K562 (cell line): ENCODE data around the gene RER1. TPM values are rescaled to one million over a fixed set of nuclear protein-coding genes. Genes with fewer than 3 reads are reported as not detected.

Experiments used
- ATAC-seq: fragments of 200-7000 bp; cut with Tn5 transposase; 3 replicates; pipeline ENCODE4 v1.9.1; 2020; ENCODE audit warnings: moderate library complexity
- Bru-seq: library from RNA; stranded (reverse); fragments of 400-500 nt; gene quantifications from one replicate; lab custom pipeline; 2021; lab: Mats Ljungman, UMichigan
- BruChase-seq, 2 experiments: library from RNA; stranded (reverse); fragments of 400-500 nt; gene quantifications; one replicate each; lab custom pipeline; 2021; lab: Mats Ljungman, UMichigan
- BruUV-seq: library from RNA; stranded (reverse); fragments of 400-500 nt; replicated peaks from 2 replicates; lab custom pipeline; 2021; lab: Mats Ljungman, UMichigan
- CTCF ChIA-PET: fragments of 300-600 bp; formaldehyde crosslinking; extraction: SDS; loops from one replicate; lab custom pipeline; 2021; ENCODE audit warnings: low intra/inter-chr PET ratio; lab: Yijun Ruan, JAX
- POLR2A ChIA-PET: fragments of 300-600, 350-650 bp; sonication (Branson Sonifier 250); formaldehyde crosslinking; extraction: SDS; loops from one replicate; lab custom pipeline; 2021; ENCODE audit warnings: antibody characterized with exemption, inconsistent platforms; lab: Yijun Ruan, JAX
- DNase-seq, 4 experiments: peaks; one replicate each; pipeline versions ENCODE4 v3.0.0 to v3.0.0-alpha.2; 2011 to 2018; ENCODE audit warnings: low spot score in 3 of 4, mixed read lengths in 3 of 4; ENCODE audit errors: extremely low read depth in 1 of 4
- FAIRE-seq: peaks from 2 replicates; lab custom pipeline; 2011; peaks lifted over from hg19 to GRCh38; lab: Jason Lieb, UNC
- H2AFZ ChIP-seq: 2 replicates; pipeline ENCODE4 v1.6.0; 2011; ENCODE audit warnings: low read depth, low read length, control low read depth, inconsistent platforms
- H3K27ac ChIP-seq: fragments of 200-600 bp; 3 replicates; pipeline ENCODE4 v1.8.0; 2011; ENCODE audit warnings: low read depth, mild to moderate bottlenecking, control low read depth, inconsistent platforms, low read length, moderate library complexity, mixed read lengths; ENCODE audit errors: extremely low read depth
- H3K27me3 ChIP-seq, 2 experiments: fragments of 300-600 bp in 1 of 2; 2 replicates in 1 of 2; 3 replicates in 1 of 2; pipeline versions ENCODE4 v1.6.0 to v1.8.0; 2011; ENCODE audit warnings: inconsistent platforms in 2 of 2, low read length in 2 of 2, mild to moderate bottlenecking in 1 of 2, mixed read lengths in 1 of 2, moderate library complexity in 1 of 2; ENCODE audit not compliant: control insufficient read depth in 2 of 2, insufficient read depth in 2 of 2
- H3K36me3 ChIP-seq: fragments of 300-600 bp; 3 replicates; pipeline ENCODE4 v1.8.0; 2011; ENCODE audit warnings: mild to moderate bottlenecking, low read length, inconsistent platforms; ENCODE audit not compliant: control insufficient read depth, insufficient read depth
- H3K4me1 ChIP-seq, 2 experiments: fragments of 200-600 bp in 1 of 2; replicated peaks in 1 of 2; 2 replicates in 1 of 2; 3 replicates in 1 of 2; pipeline versions ENCODE4 v1.5.1 to v1.8.0; 2011; ENCODE audit warnings: inconsistent platforms in 2 of 2, low read length in 2 of 2, mild to moderate bottlenecking in 1 of 2, mixed read lengths in 1 of 2, moderate library complexity in 1 of 2; ENCODE audit not compliant: control insufficient read depth in 2 of 2, insufficient read depth in 2 of 2
- H3K4me2 ChIP-seq: 2 replicates; pipeline ENCODE4 v1.6.1; 2011; ENCODE audit warnings: low read length, control low read depth, inconsistent platforms, mixed read lengths; ENCODE audit not compliant: insufficient read depth
- H3K4me3 ChIP-seq: fragments of 200-600 bp; sonication (generic), shearing (Covaris generic); 2 replicates; pipeline ENCODE4 v1.5.1; 2016; ENCODE audit warnings: control low read depth, inconsistent platforms
- H3K79me2 ChIP-seq: fragments of 200-600 bp; 3 replicates; pipeline ENCODE4 v1.8.0; 2011; ENCODE audit warnings: low read length, inconsistent platforms; ENCODE audit not compliant: control insufficient read depth, insufficient read depth
- H3K9ac ChIP-seq, 2 experiments: 2 replicates each; pipeline versions ENCODE4 v1.6.0 to v1.6.1; 2011; ENCODE audit warnings: low read depth in 2 of 2, low read length in 2 of 2, control low read depth in 1 of 2, inconsistent platforms in 1 of 2, mild to moderate bottlenecking in 1 of 2, mixed read lengths in 1 of 2; ENCODE audit not compliant: insufficient read depth in 1 of 2
- H3K9me1 ChIP-seq: one replicate; pipeline ENCODE4 v1.6.0; 2011; ENCODE audit warnings: inconsistent platforms, mild to moderate bottlenecking, low read length, moderate library complexity; ENCODE audit not compliant: control insufficient read depth, insufficient read depth
- H3K9me3 ChIP-seq: replicated peaks from 2 replicates; pipeline ENCODE4 v1.5.1; 2011; ENCODE audit warnings: low read depth, low read length, inconsistent platforms; ENCODE audit not compliant: control insufficient read depth, insufficient read depth
- H4K20me1 ChIP-seq: replicated peaks from 2 replicates; pipeline ENCODE4 v1.6.1; 2011; ENCODE audit warnings: low read length, inconsistent platforms, mixed read lengths; ENCODE audit not compliant: control insufficient read depth, insufficient read depth
- CBFA2T3 ChIP-seq: fragments of 450-650 bp; IDR thresholded peaks from 2 replicates; pipeline ENCODE4 v1.6.1; 2017
- CC2D1A ChIP-seq: fragments of 450-650 bp; IDR thresholded peaks from 2 replicates; pipeline ENCODE4 v1.6.1; 2017; ENCODE audit warnings: mild to moderate bottlenecking
- MAFG ChIP-seq: fragments of 450-650 bp; conservative IDR thresholded peaks from 2 replicates; pipeline ENCODE4 v1.6.1; 2016; ENCODE audit warnings: missing genetic modification characterization, missing compliant biosample characterization
- STAT5B ChIP-seq: fragments of 250-450 bp; sonication (Bioruptor Pico); IDR thresholded peaks from 2 replicates; pipeline ENCODE4 v1.8.0; 2021; ENCODE audit warnings: mild to moderate bottlenecking, inconsistent platforms
- ZBTB9 ChIP-seq: fragments of 450-650 bp; formaldehyde crosslinking; IDR thresholded peaks from 2 replicates; pipeline ENCODE4 v1.4.0; 2020; ENCODE audit warnings: mild to moderate bottlenecking, moderate library complexity
- ZNF695 ChIP-seq: fragments of 450-650 bp; formaldehyde crosslinking; IDR thresholded peaks from 2 replicates; pipeline ENCODE4 v1.4.0; 2020; ENCODE audit warnings: mild to moderate bottlenecking, moderate library complexity
- ZNF76 ChIP-seq: fragments of 250-450 bp; sonication (Bioruptor Pico); IDR thresholded peaks from 2 replicates; pipeline ENCODE4 v1.4.0; 2020; ENCODE audit warnings: mild to moderate bottlenecking, moderate library complexity, borderline replicate concordance
- WGBS: fragments of 100-300 bp; shearing (Covaris generic); methylation state at CpG from one replicate; pipeline ENCODE4 v1.1.6; 2016; ENCODE audit warnings: low coverage, mixed read lengths; ENCODE audit not compliant: insufficient coverage; ENCODE audit errors: missing lambda C conversion rate; 5-methylcytosine and 5-hydroxymethylcytosine counted together
- in situ Hi-C: fragments of 300-500 bp; cut with MboI; formaldehyde crosslinking; loops from 4 replicates; pipeline ENCODE4 v1.15.0; 2018; ENCODE audit warnings: inconsistent platforms, mixed read lengths
- intact Hi-C: fragments of 100-400 bp; cut with micrococcal nuclease; formaldehyde crosslinking; loops from 2 replicates; pipeline ENCODE4 v1.14.2; 2022
- long read RNA-seq, 3 experiments: library from polyadenylated mRNA in 2 of 3; library from RNA in 1 of 3; unstranded in 2 of 3; stranded (forward) in 1 of 3; transcript quantifications; one replicate each; pipeline ENCODE4 v2.0.0, GENCODE V29; 2019 to 2022
- polyA minus RNA-seq, 3 experiments: library from RNA; depleted of rRNA, polyadenylated mRNA; stranded (reverse); fragments of >200 nt; gene quantifications; 2 replicates each; pipeline ENCODE4 v1.2.3, GENCODE V29; 2011
- polyA plus RNA-seq, 8 experiments: library from polyadenylated mRNA; depleted of rRNA in 4 of 8; stranded (reverse) in 5 of 8; unstranded in 3 of 8; fragments of >200 nt; fragmentation: Nextera tagmentation in 2 of 8; fragmentation: Illumina TruSeq in 1 of 8; extraction: Ambion mirVana in 2 of 8; extraction: Trizol in 1 of 8; gene quantifications; 2 replicates each; pipeline versions ENCODE4 v1.2.1 to v1.2.3, GENCODE V29; 2011 to 2014; ENCODE audit warnings: inconsistent platforms in 1 of 8, missing spikeins in 1 of 8
- total RNA-seq, 7 experiments: library from RNA; depleted of rRNA in 6 of 7; stranded (reverse); fragments of >200 nt in 6 of 7; fragmentation: Illumina TruSeq in 2 of 7; extraction: Trizol in 2 of 7; gene quantifications; 2 replicates each; pipeline versions ENCODE4 v1.2.1 to v1.2.3, GENCODE V29; 2011 to 2021; ENCODE audit warnings: low replicate concordance in 1 of 7
- TF ChIP-seq, protein P1 (sequence below): fragments of 250-450 bp; sonication (Bioruptor Pico); IDR thresholded peaks from 2 replicates; pipeline ENCODE4 v1.5.0; 2021; ENCODE audit warnings: mild to moderate bottlenecking, borderline replicate concordance

The RER1 gene
- total RNA-seq (2011; cell fraction: chromatin; rRNA removed; ENCODE audit: low replicate concordance) = 270 and 338 TPM in 2 replicates
- 175 and 181 TPM in 2 replicates for total RNA-seq (2011; cell fraction: nucleolus; rRNA removed)
- 289 and 345 TPM in 2 replicates for total RNA-seq (2011; cell fraction: nucleoplasm; rRNA removed)
- total RNA-seq (2014; rRNA removed) = 63.1 and 109 TPM in 2 replicates
- 183 and 211 TPM in 2 replicates for total RNA-seq (2014; rRNA removed; fragmentation: Illumina TruSeq; extraction: Trizol)
- total RNA-seq (2015; rRNA removed; fragmentation: Illumina TruSeq; extraction: Trizol) = 146 and 153 TPM in 2 replicates
- total RNA-seq (2021) = 219 and 235 TPM in 2 replicates
- 316 and 354 TPM in 2 replicates for polyA plus RNA-seq (2011; rRNA removed)
- polyA plus RNA-seq (2011; cell fraction: cytosol; rRNA removed) = 218 and 437 TPM in 2 replicates
- polyA plus RNA-seq (2011; cell fraction: nucleus; rRNA removed) = 267 and 372 TPM in 2 replicates
- 133 and 293 TPM in 2 replicates for polyA plus RNA-seq (2012)
- polyA plus RNA-seq (2014; fragmentation: Illumina TruSeq; extraction: Trizol) = 299 and 323 TPM in 2 replicates
- polyA plus RNA-seq (2014; fragmentation: Nextera tagmentation; extraction: Ambion mirVana) = 10 to 100 TPM; 19.6 to 34.5 TPM
- 216 and 249 TPM in 2 replicates for polyA plus RNA-seq (2014; rRNA removed)
- 304 and 371 TPM in 2 replicates for polyA minus RNA-seq (2011; rRNA and poly(A)+ RNA removed)
- 79.7 and 109 TPM in 2 replicates for polyA minus RNA-seq (2011; cell fraction: cytosol; rRNA and poly(A)+ RNA removed)
- 23.0 and 33.4 TPM in 2 replicates for polyA minus RNA-seq (2011; cell fraction: nucleus; rRNA and poly(A)+ RNA removed)
- percentile 92 among the genes with signal in this experiment for Bru-seq, nascent RNA
- percentile 93 among the genes with signal in this experiment for BruChase-seq, experiment 1, labeled RNA remaining after a 2-hour chase
- BruChase-seq, experiment 2, labeled RNA remaining after a 6-hour chase = percentile 95 among the genes with signal in this experiment
- long read RNA-seq, experiment 1, transcript RER1-209 (7 exons, 3,044 nt) = major isoform, 470 of 1,040 reads
- long read RNA-seq, experiment 1, transcript RER1-207 (6 exons, 2,469 nt) = minor isoform, 14 of 1,040 reads
- long read RNA-seq, experiment 1, partial matches to known transcripts = 39 of 1,040 reads
- long read RNA-seq, experiment 1, other reads (novel, unspliced or antisense) = 509 of 1,040 reads
- long read RNA-seq, experiment 2, transcript RER1-209 (7 exons, 3,044 nt) = major isoform, 124 of 257 reads
- long read RNA-seq, experiment 2, transcript RER1-207 (6 exons, 2,469 nt) = minor isoform, 5 of 257 reads
- long read RNA-seq, experiment 2, partial matches to known transcripts = 21 of 257 reads
- long read RNA-seq, experiment 2, other reads (novel, unspliced or antisense) = 103 of 257 reads
- long read RNA-seq, experiment 3, transcript RER1-209 (7 exons, 3,044 nt) = major isoform, 184 of 262 reads
- long read RNA-seq, experiment 3, partial matches to known transcripts = 5 of 262 reads
- long read RNA-seq, experiment 3, other reads (novel, unspliced or antisense) = 71 of 262 reads

DNA sequence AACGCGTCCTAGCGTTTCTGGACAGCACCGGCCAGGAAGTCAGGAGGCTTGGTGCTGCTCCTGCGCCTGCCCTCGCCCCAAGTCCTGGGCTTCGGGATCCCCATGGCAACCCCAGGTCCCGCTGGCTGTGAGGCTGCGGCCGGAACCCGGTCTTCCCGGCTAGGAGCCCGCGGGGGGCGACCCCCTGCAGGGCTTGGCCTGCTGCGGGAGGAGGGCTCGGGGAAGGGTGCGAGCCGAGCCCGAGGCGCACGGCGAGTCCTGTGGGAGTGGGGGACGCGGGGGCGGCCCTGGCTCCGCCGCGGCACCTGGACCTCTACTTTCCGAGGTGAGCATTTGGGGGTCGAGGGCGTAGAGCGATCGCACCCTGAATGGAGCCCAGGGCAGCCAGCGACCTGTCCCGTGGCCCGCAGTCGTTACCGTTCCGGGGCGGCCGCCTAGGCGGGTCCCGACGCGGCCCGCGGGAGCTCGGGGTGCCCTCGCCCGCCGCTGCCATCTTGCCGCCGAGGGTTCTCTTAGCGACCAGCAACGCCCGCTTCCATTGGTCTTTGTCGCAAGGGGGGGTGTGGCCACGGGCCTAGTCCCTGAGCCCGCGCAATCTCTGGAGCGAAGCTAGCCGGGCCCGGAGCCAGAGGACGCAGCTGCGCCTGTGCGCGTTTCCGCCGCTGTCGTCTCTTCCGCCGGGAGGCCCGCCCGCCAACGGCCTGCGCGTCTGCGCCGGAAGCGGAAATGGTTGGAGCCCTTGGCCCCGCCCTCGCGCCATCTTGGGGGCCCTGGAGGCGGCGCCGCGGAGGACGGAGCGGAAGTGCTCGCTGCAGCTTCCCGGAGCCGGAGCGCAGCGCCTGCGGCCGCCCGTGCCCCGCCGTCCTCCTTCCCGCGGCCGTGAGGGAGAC is at the start of gene RER1, which contains the start of gene MORN1:
Gene RER1, plus strand, starts transcription at position 801 of the 890 bp plus-strand sequence. CDS start 3,950 bp downstream, outside the sequence.
Gene MORN1, minus strand, starts transcription at position 514 of the 890 bp plus-strand sequence. Its CDS starts 21 bp downstream, at position 493.
- peak; percentile 96 to 100 (median 98) for DNase-seq
- in situ Hi-C loops = no loop called here
- H3K79me2 ChIP-seq = peaks cover 56% of the 10 kb centered on the region
- 1% methylated on average over 99 of the region's 103 CpGs for WGBS
- BruUV-seq = no TSS peak
- no peaks in the 10 kb centered on the region for H3K27me3 ChIP-seq
- intact Hi-C loops = loop anchor here (2.0 kb wide), 1 partner anchor 22 kb away; the partner anchor contains the start of gene PEX10
- H2AFZ ChIP-seq = peak within 1 kb of the TSS; percentile 96
- peaks cover 11% of the 10 kb centered on the region for H3K9me1 ChIP-seq
- peak; percentile 97 for FAIRE-seq
- ATAC-seq = peak; percentile 98
- H3K4me1 ChIP-seq = peaks cover 22 to 41% of the 10 kb centered on the region in 2 experiments
- POLR2A ChIA-PET = interaction anchor here (0.7 to 1.5 kb wide), 8 partner anchors 9 to 196 kb away, joined by 4 to 6 read pairs (median 4); partner anchors contain the start of gene FAAP20
- peaks cover 18% of the 10 kb centered on the region; the same call in 1 of the 2 replicates for H4K20me1 ChIP-seq
- peak within 1 kb of the TSS; percentile 78 to 97 for H3K9ac ChIP-seq
- H3K4me2 ChIP-seq = peak within 1 kb of the TSS; percentile 93
- peaks cover 45% of the 10 kb centered on the region for H3K36me3 ChIP-seq
- peak within 1 kb of the TSS; percentile 79 for H3K27ac ChIP-seq
- peak within 1 kb of the TSS; percentile 100 for H3K4me3 ChIP-seq
- no peaks in the 10 kb centered on the region for H3K9me3 ChIP-seq
- CTCF ChIA-PET = no interaction called here
- TF ChIP-seq ZNF76 (CRISPR knock-in tag) (no peak), MAFG (no peak), STAT5B (CRISPR knock-in tag) (no peak), CC2D1A (no peak), ZBTB9 (CRISPR knock-in tag) (no peak), CBFA2T3 (no peak), ZNF695 (CRISPR knock-in tag) (no peak)
- TF ChIP-seq, protein P1, sequence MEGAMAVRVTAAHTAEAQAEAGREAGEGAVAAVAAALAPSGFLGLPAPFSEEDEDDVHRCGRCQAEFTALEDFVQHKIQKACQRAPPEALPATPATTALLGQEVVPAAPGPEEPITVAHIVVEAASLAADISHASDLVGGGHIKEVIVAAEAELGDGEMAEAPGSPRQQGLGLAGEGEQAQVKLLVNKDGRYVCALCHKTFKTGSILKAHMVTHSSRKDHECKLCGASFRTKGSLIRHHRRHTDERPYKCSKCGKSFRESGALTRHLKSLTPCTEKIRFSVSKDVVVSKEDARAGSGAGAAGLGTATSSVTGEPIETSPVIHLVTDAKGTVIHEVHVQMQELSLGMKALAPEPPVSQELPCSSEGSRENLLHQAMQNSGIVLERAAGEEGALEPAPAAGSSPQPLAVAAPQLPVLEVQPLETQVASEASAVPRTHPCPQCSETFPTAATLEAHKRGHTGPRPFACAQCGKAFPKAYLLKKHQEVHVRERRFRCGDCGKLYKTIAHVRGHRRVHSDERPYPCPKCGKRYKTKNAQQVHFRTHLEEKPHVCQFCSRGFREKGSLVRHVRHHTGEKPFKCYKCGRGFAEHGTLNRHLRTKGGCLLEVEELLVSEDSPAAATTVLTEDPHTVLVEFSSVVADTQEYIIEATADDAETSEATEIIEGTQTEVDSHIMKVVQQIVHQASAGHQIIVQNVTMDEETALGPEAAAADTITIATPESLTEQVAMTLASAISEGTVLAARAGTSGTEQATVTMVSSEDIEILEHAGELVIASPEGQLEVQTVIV (CRISPR knock-in tag) = no peak
